HG03469 (cell line): ENCODE measurements around the gene CFAP97D1.

Source experiments
- ATAC-seq: cut with Tn5 transposase; IDR thresholded peaks from one replicate; pipeline ENCODE4 v1.9.1; 2021; ENCODE audit warnings: mild to moderate bottlenecking, moderate library complexity, moderate number of reproducible peaks; ENCODE audit not compliant: unreplicated experiment

The CFAP97D1 gene

GRCh38 chr17:43780135-43780534, at the start of gene CFAP97D1:
Gene CFAP97D1, plus strand, starts transcription at chr17:43780435. Its CDS starts 28 bp downstream, at chr17:43780463.
- ATAC-seq, result no peak

GRCh38 chr17:43732958-43733357, 47.3 kb upstream of the CFAP97D1 start:
- no peak for ATAC-seq

- ATAC-seq, result no peak
Observed at GRCh38 chr17:43733956-43734355, 46.3 kb upstream of the CFAP97D1 start.

- ATAC-seq, result no peak
Observed at GRCh38 chr17:43734376-43734775, 45.9 kb upstream of the CFAP97D1 start.

GRCh38 chr17:43736389-43736788, 43.8 kb upstream of the CFAP97D1 start:
- no peak for ATAC-seq

- no peak for ATAC-seq
Observed at GRCh38 chr17:43737722-43738121, 42.5 kb upstream of the CFAP97D1 start.

GRCh38 chr17:43740541-43740940, 39.7 kb upstream of the CFAP97D1 start:
- ATAC-seq, result no peak

GRCh38 chr17:43741636-43742035, 38.6 kb upstream of the CFAP97D1 start:
- no peak for ATAC-seq

GRCh38 chr17:43745541-43745940, 34.7 kb upstream of the CFAP97D1 start:
- no peak for ATAC-seq

- ATAC-seq, result no peak
Observed at GRCh38 chr17:43750153-43750552, 30.1 kb upstream of the CFAP97D1 start.

- ATAC-seq, result no peak
Observed at GRCh38 chr17:43753493-43754129, 26.6 kb upstream of the CFAP97D1 start.

GRCh38 chr17:43754947-43755346, 25.3 kb upstream of the CFAP97D1 start:
- ATAC-seq, result no peak

GRCh38 chr17:43755389-43755875, 24.8 kb upstream of the CFAP97D1 start:
- no peak for ATAC-seq

- no peak for ATAC-seq
Observed at GRCh38 chr17:43756201-43756600, 24.0 kb upstream of the CFAP97D1 start.

GRCh38 chr17:43757171-43757660, 23.0 kb upstream of the CFAP97D1 start:
- ATAC-seq, result no peak

- ATAC-seq, result no peak
Observed at GRCh38 chr17:43758086-43758485, 22.1 kb upstream of the CFAP97D1 start.

GRCh38 chr17:43758497-43759174, 21.6 kb upstream of the CFAP97D1 start, which contains the start of gene SOST:
Gene SOST, minus strand, starts transcription at chr17:43758791. Its CDS starts 50 bp downstream, at chr17:43758741.
- ATAC-seq, result no peak

GRCh38 chr17:43759836-43760235, 20.4 kb upstream of the CFAP97D1 start:
- no peak for ATAC-seq

- ATAC-seq, result no peak
Observed at GRCh38 chr17:43760254-43760852, 19.9 kb upstream of the CFAP97D1 start.

- no peak for ATAC-seq
Observed at GRCh38 chr17:43766413-43767052, 13.7 kb upstream of the CFAP97D1 start.

GRCh38 chr17:43767053-43767712, 13.1 kb upstream of the CFAP97D1 start:
- ATAC-seq, result no peak
